Measurements from ENCODE around the gene IFI16. TPM values are rescaled to one million over a fixed set of nuclear protein-coding genes. Genes with fewer than 3 reads are reported as not detected.

The IFI16 gene
- total and polyA plus RNA-seq, 2 of the 13 experiments (the other 11 are each of a cell fraction or from before 2014, with no cell fraction given): not detected

DNA sequence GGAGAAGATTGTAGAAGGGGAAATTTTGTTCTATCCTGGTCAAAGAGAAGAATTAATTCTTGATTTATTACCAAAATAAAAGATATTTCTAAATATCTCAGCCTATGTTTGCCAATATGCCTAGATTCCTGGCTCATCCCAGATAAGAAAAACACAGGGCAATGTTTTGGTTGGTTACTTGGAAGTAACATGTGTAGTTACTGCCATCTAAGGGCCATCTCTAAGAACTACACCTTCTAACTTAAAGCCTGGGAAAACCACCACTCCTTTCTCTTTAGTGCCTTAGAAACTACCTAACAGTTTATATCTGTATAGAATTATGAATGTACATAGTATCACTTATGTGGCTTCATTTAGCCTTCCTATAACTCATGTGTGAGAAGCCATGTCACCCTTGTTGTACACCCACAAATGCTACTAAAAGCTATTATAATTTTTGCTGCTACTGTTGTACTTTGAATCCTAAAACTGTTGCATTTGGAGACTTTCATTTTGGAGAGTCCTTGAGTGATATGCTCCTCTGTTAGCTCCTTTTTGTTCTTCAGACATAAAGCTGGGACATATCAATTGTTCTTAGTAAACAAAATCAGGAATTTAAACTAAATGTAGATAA, 62.4 kb downstream of the IFI16 start:
- H3K9ac ChIP-seq (ENCODE audit: insufficient read depth, low read depth, low read length): no peak overlapping the region
- intact Hi-C loops (cut with micrococcal nuclease; ENCODE audit: unreplicated experiment): loop anchor here (5.0 kb wide), 1 partner anchor 1110 kb away; no protein-coding TSS in a partner anchor
- TF ChIP-seq RAD51 (IDR thresholded peaks at IDR 0.05; ENCODE audit: borderline replicate concordance) (no peak), STAG1 (CRISPR knock-in tag; IDR thresholded peaks at IDR 0.05) (peak; percentile 52), CTCF (CRISPR knock-in tag; IDR thresholded peaks at IDR 0.05) (peak; percentile 63), ZBTB10 (CRISPR knock-in tag; IDR thresholded peaks at IDR 0.05; ENCODE audit: borderline replicate concordance) (no peak)
- H4K20me1 ChIP-seq (ENCODE audit: insufficient read depth, low read length): no peaks in the 10 kb centered on the region
- H3K27ac ChIP-seq (ENCODE audit: extremely low read length, insufficient read depth, low read length): no peak overlapping the region
- H2AFZ ChIP-seq (ENCODE audit: low read length): no peak overlapping the region
- ChIA-PET CTCF (ENCODE audit: low intra/inter-chr PET ratio, low total read pairs) (no interaction called here), POLR2A (no interaction called here)
- H3K4me2 ChIP-seq (ENCODE audit: low read depth, low read length): no peak overlapping the region
- in situ Hi-C loops (cut with HindIII; ENCODE audit: extremely low pct_ligation_motif_present, low pct_unique_long_range_greater_than_20kb): no loop called here
- peak; percentile 34 for FAIRE-seq
- H3K4me1 ChIP-seq (ENCODE audit: insufficient read depth, low read length): no peaks in the 10 kb centered on the region
- no peaks in the 10 kb centered on the region for H3K9me3 ChIP-seq (ENCODE audit: low read length)
- peak; percentile 38 for DNase-seq (ENCODE audit: low spot score)
- no peaks in the 10 kb centered on the region for H3K36me3 ChIP-seq (replicated peaks in 1 of 2; ENCODE audit: control insufficient read depth in 1 of 2, insufficient read depth in 2 of 2, low read length in 2 of 2)
- no peaks in the 10 kb centered on the region for H3K79me2 ChIP-seq (ENCODE audit: insufficient read depth, low read length)
- no TSS peak for BruUV-seq (replicated peaks)
- no peaks in the 10 kb centered on the region for H3K27me3 ChIP-seq (ENCODE audit: control insufficient read depth in 1 of 2, insufficient read depth in 2 of 2, low read length in 2 of 2)
- peak; percentile 65 for ATAC-seq
- H3K4me3 ChIP-seq (replicated peaks in 1 of 3; ENCODE audit: insufficient read depth in 1 of 3, low read depth in 2 of 3, low read length in 3 of 3): no peak overlapping the region

All from HepG2 (cell line).